Hepatocyte (in vitro differentiated cells): ENCODE measurements around the gene HYI.

Source experiments
- CTCF ChIP-seq: fragments of 200-600 bp; sonication (generic); IDR thresholded peaks from 2 replicates; pipeline ENCODE4 v1.5.1; 2016; ENCODE audit warnings: antibody characterized with exemption, mild to moderate bottlenecking; ENCODE audit not compliant: poor library complexity
- EZH2 ChIP-seq: fragments of 200-600 bp; sonication (generic); IDR thresholded peaks from 2 replicates; pipeline ENCODE4 v1.6.1; 2016; ENCODE audit warnings: antibody characterized with exemption, mild to moderate bottlenecking, borderline replicate concordance

GRCh38 chr1:43423672-43424550 lies 29.8 kb downstream of the HYI start:
- TF ChIP-seq CTCF (no peak), EZH2 (no peak)
